NCI-H1417 treated with DMSO at 0.1 percent for 48 hours (cell line): Measurements from ENCODE around the gene LIPA.

Experiments used
- DNase-seq: peaks from one replicate; lab custom pipeline; 2025; lab: John Stamatoyannopoulos, UW

LIPA gene

GRCh38 chr10:89240519-89240918 is 11.1 kb downstream of the LIPA start:
- DNase-seq, result no peak

- no peak for DNase-seq
These were observed 12.5 kb downstream of the LIPA start for GRCh38 chr10:89238956-89239644.

- no peak for DNase-seq
These were observed 13.7 kb downstream of the LIPA start for GRCh38 chr10:89237849-89238248.

- DNase-seq, result no peak
These were observed 15.3 kb downstream of the LIPA start for GRCh38 chr10:89236226-89236797.

- no peak for DNase-seq
These were observed 16.3 kb downstream of the LIPA start for GRCh38 chr10:89235073-89235798.

- no peak for DNase-seq
These were observed 18.5 kb downstream of the LIPA start for GRCh38 chr10:89233033-89233432.

- DNase-seq, result no peak
These were observed 22.6 kb downstream of the LIPA start for GRCh38 chr10:89228962-89229361.

GRCh38 chr10:89228146-89228545 is 23.4 kb downstream of the LIPA start:
- no peak for DNase-seq

GRCh38 chr10:89226891-89227290 is 24.7 kb downstream of the LIPA start:
- no peak for DNase-seq

- DNase-seq, result no peak
These were observed 26.7 kb downstream of the LIPA start for GRCh38 chr10:89224739-89225443.

- no peak for DNase-seq
These were observed 29.7 kb downstream of the LIPA start for GRCh38 chr10:89221919-89222318.

GRCh38 chr10:89219513-89220218 is 31.9 kb downstream of the LIPA start:
- no peak for DNase-seq

GRCh38 chr10:89217057-89217990 is 34.3 kb downstream of the LIPA start:
- peak; percentile 3 for DNase-seq

GRCh38 chr10:89216056-89216455 is 35.5 kb downstream of the LIPA start:
- no peak for DNase-seq

GRCh38 chr10:89215511-89215910 is 36.1 kb downstream of the LIPA start:
- no peak for DNase-seq

- DNase-seq, result no peak
These were observed 36.9 kb downstream of the LIPA start for GRCh38 chr10:89214566-89215165.

- DNase-seq, result no peak
These were observed 38.3 kb downstream of the LIPA start for GRCh38 chr10:89213191-89213808.

GRCh38 chr10:89210794-89211425 is 40.7 kb downstream of the LIPA start:
- DNase-seq, result no peak

GRCh38 chr10:89209718-89210117 is 41.9 kb downstream of the LIPA start:
- DNase-seq, result no peak
